ENCODE measurements around the gene RTTN.

Gene RTTN

GRCh38 chr18:70227438-70227837 lies 22.0 kb upstream of the RTTN start:
- Mint-ChIP-seq H3K9me3 (peaks cover 5% of the 10 kb centered on the region), H3K4me3 (no peak overlapping the region), H3K4me1 (no peaks in the 10 kb centered on the region), H3K27ac (no peak overlapping the region), H3K27me3 (peaks cover 10% of the 10 kb centered on the region), H3K36me3 (no peaks in the 10 kb centered on the region)
- no peak for ATAC-seq (ENCODE audit: low read depth)
- DNase-seq (ENCODE audit: low spot score in 2 of 2): no peak

DNA sequence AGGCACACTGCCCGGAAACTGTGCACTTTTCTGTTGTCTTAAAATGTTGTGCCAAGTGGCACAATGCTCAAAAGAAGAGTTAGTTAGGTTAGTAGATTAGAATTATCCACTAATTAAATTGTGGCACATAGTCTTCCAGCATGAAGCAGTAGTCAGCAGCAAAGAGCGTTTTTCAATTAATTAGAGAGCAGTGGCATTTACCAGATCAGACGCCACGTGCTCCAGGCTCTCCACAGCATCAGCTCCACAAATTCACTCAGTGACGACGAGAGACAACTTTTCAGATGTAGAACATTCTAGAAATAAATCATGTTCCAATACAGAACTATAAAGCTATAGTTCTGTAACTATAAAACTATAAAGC lies 16.4 kb upstream of the RTTN start:
- H3K36me3 Mint-ChIP-seq: no peaks in the 10 kb centered on the region
- H3K27me3 Mint-ChIP-seq: peaks cover 17% of the 10 kb centered on the region
- H3K4me3 Mint-ChIP-seq: no peak overlapping the region
- H3K4me1 Mint-ChIP-seq: no peaks in the 10 kb centered on the region
- DNase-seq (ENCODE audit: low spot score in 2 of 2): no peak
- no peaks in the 10 kb centered on the region for H3K9me3 Mint-ChIP-seq
- no peak overlapping the region for H3K27ac Mint-ChIP-seq
- no peak for ATAC-seq (ENCODE audit: low read depth)

GRCh38 chr18:70221156-70221914 lies 15.8 kb upstream of the RTTN start:
- DNase-seq (ENCODE audit: low spot score in 2 of 2) (no peak), ATAC-seq (ENCODE audit: low read depth) (no peak)
- H3K4me3 Mint-ChIP-seq: no peak overlapping the region
- no peak overlapping the region for H3K27ac Mint-ChIP-seq
- H3K27me3 Mint-ChIP-seq: peaks cover 20% of the 10 kb centered on the region
- no peaks in the 10 kb centered on the region for H3K36me3 Mint-ChIP-seq
- H3K9me3 Mint-ChIP-seq: no peaks in the 10 kb centered on the region
- no peaks in the 10 kb centered on the region for H3K4me1 Mint-ChIP-seq

DNA sequence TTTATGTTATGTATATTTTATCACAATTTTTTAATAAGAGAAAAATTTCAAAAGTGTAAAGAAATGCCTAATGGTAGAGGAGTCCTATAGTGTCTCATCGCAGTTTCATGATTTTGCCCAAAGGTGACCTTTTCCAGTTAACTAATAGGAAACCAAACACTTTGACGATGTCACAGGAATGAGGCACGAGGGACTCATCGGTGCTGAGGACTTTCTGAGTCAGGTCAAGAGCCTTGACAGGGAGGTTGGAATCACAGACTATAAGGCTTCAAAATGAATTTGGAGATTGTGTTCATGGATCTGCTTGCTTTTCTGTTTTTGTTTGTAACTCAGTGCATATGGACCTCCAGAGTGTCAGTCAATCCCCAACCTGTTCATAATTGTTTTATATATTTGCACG lies 15.1 kb upstream of the RTTN start:
- Mint-ChIP-seq H3K9me3 (no peaks in the 10 kb centered on the region), H3K27me3 (peaks cover 20% of the 10 kb centered on the region), H3K36me3 (no peaks in the 10 kb centered on the region), H3K4me1 (no peaks in the 10 kb centered on the region), H3K4me3 (no peak overlapping the region), H3K27ac (no peak overlapping the region)
- DNase-seq (ENCODE audit: low spot score in 2 of 2) (no peak), ATAC-seq (ENCODE audit: low read depth) (no peak)

GRCh38 chr18:70219688-70220087 lies 14.2 kb upstream of the RTTN start:
- ATAC-seq (ENCODE audit: low read depth) (no peak), DNase-seq (ENCODE audit: low spot score in 2 of 2) (no peak)
- Mint-ChIP-seq H3K27ac (no peak overlapping the region), H3K4me1 (no peaks in the 10 kb centered on the region), H3K36me3 (no peaks in the 10 kb centered on the region), H3K9me3 (no peaks in the 10 kb centered on the region), H3K4me3 (no peak overlapping the region), H3K27me3 (peaks cover 20% of the 10 kb centered on the region)

DNA sequence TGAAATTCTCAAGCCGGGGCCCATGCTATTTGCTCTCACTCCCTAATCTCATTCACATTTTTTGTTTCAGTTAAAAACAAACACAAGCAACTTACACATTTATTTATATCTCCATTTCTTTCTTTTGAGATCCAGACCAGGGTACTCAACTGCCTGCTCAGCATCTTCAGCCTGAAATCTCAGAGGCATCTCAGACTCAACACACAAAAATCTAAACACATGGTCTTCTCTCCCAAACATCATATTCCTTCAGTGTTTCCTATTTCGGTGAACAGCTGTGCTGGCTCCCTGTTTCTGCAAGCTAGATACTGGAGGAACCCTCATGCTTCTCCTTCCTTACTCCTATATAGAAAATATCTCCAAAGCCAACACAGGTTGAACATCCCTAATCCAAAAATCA lies 11.3 kb upstream of the RTTN start:
- no peak overlapping the region for H3K4me3 Mint-ChIP-seq
- H3K9me3 Mint-ChIP-seq: no peaks in the 10 kb centered on the region
- DNase-seq (ENCODE audit: low spot score in 2 of 2) (no peak), ATAC-seq (ENCODE audit: low read depth) (no peak)
- H3K27ac Mint-ChIP-seq: no peak overlapping the region
- no peaks in the 10 kb centered on the region for H3K36me3 Mint-ChIP-seq
- no peaks in the 10 kb centered on the region for H3K4me1 Mint-ChIP-seq
- H3K27me3 Mint-ChIP-seq: peaks cover 16% of the 10 kb centered on the region

DNA sequence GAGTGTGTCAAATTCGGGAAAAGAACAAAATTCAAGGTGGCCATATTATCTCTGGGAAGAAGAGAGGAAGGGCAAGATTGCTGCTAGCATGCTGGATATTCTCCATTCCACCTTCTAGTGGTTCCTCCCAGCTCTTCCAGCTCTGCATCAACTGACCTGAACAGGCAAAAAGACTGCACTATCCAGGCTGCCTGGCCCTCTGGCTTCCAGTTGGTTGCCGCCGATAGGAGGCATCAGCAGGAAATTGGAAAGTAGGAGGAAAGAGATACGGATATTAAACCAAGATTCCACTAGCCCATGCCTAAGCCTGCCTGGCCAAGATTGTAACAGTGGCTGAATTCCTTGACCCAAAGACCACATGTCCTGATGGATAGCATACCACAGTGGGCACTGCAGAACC lies 1.7 kb upstream of the RTTN start:
- Mint-ChIP-seq H3K36me3 (peaks cover 1% of the 10 kb centered on the region), H3K4me3 (peak overlapping the region; percentile 80), H3K27ac (no peak overlapping the region), H3K9me3 (no peaks in the 10 kb centered on the region), H3K4me1 (peaks cover 11% of the 10 kb centered on the region), H3K27me3 (no peaks in the 10 kb centered on the region)
- ATAC-seq (ENCODE audit: low read depth) (no peak), DNase-seq (ENCODE audit: low spot score in 2 of 2) (no peak)

GRCh38 chr18:70200286-70200685 lies 5.2 kb downstream of the RTTN start:
- ATAC-seq (ENCODE audit: low read depth): no peak
- no peak overlapping the region for H3K27ac Mint-ChIP-seq
- no peaks in the 10 kb centered on the region for H3K27me3 Mint-ChIP-seq
- no peak overlapping the region for H3K4me3 Mint-ChIP-seq
- no peaks in the 10 kb centered on the region for H3K9me3 Mint-ChIP-seq
- H3K4me1 Mint-ChIP-seq: peaks cover 9% of the 10 kb centered on the region
- H3K36me3 Mint-ChIP-seq: peaks cover 26% of the 10 kb centered on the region
- no peak for DNase-seq (ENCODE audit: low spot score in 2 of 2)

DNA sequence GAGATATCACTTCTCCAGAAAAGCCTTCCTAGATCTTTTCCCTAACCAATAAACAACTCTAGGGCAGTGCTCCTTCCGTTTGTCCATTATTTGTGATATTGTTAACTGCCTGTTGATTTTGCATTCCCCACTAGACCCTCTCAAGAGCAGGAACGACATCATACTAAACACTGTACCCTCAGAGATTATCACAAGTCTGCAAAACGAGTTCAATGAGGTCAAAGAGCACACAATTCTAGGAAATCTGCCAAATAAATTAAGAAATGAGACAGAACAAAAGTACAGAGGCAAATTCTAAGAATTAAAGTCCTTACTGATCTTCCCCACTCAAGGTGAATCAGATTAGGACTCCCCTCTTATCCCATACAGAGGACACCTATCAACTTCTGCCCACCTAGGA lies 7.6 kb downstream of the RTTN start:
- ATAC-seq (ENCODE audit: low read depth) (no peak), DNase-seq (ENCODE audit: low spot score in 2 of 2) (no peak)
- Mint-ChIP-seq H3K27me3 (no peaks in the 10 kb centered on the region), H3K27ac (peak overlapping the region; percentile 6), H3K4me3 (no peak overlapping the region), H3K9me3 (no peaks in the 10 kb centered on the region), H3K4me1 (peaks cover 10% of the 10 kb centered on the region), H3K36me3 (peaks cover 33% of the 10 kb centered on the region)

GRCh38 chr18:70197026-70197425 lies 8.5 kb downstream of the RTTN start:
- H3K27me3 Mint-ChIP-seq: no peaks in the 10 kb centered on the region
- ATAC-seq (ENCODE audit: low read depth): no peak
- H3K27ac Mint-ChIP-seq: no peak overlapping the region
- H3K36me3 Mint-ChIP-seq: peaks cover 30% of the 10 kb centered on the region
- peaks cover 10% of the 10 kb centered on the region for H3K4me1 Mint-ChIP-seq
- no peak for DNase-seq (ENCODE audit: low spot score in 2 of 2)
- no peaks in the 10 kb centered on the region for H3K9me3 Mint-ChIP-seq
- no peak overlapping the region for H3K4me3 Mint-ChIP-seq

GRCh38 chr18:70195852-70196434 lies 9.5 kb downstream of the RTTN start:
- ATAC-seq (ENCODE audit: low read depth) (peak; percentile 52), DNase-seq (ENCODE audit: low spot score in 2 of 2) (no peak)
- H3K4me3 Mint-ChIP-seq: no peak overlapping the region
- peaks cover 10% of the 10 kb centered on the region for H3K4me1 Mint-ChIP-seq
- H3K36me3 Mint-ChIP-seq: peaks cover 27% of the 10 kb centered on the region
- no peak overlapping the region for H3K27ac Mint-ChIP-seq
- H3K9me3 Mint-ChIP-seq: no peaks in the 10 kb centered on the region
- H3K27me3 Mint-ChIP-seq: no peaks in the 10 kb centered on the region

DNA sequence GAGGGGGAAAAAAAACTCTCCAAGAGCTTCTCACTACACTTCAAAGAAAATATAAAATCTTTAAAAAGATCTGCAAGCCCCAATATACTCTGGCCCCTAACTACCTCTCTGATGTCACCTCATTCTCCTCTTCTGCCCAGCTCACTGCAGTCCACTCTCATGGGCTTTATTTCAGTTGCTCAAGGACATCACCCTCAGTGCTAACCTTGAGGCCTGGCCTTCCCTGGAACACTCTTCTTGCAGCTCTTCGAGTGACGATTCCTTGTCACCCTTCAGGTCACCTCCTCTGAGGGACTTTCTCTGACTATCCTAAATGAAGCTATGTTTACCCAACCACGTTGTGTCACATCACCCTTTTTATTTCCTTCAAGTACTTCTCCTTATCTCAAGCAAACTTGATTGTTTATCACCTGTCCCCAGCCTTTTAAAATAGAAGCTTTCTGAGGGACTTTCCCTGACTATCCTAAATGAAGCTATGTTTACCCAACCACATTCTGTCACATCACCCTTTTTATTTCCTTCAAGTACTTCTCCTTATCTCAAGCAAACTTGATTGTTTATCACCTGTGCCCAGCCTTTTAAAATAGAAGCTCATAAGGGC lies 10.4 kb downstream of the RTTN start:
- Mint-ChIP-seq H3K27ac (peak overlapping the region; percentile 78), H3K36me3 (peaks cover 23% of the 10 kb centered on the region), H3K4me1 (peaks cover 10% of the 10 kb centered on the region), H3K4me3 (peak overlapping the region; percentile 39), H3K27me3 (no peaks in the 10 kb centered on the region), H3K9me3 (no peaks in the 10 kb centered on the region)
- ATAC-seq (ENCODE audit: low read depth) (peak; percentile 85), DNase-seq (ENCODE audit: low spot score in 2 of 2) (no peak)

DNA sequence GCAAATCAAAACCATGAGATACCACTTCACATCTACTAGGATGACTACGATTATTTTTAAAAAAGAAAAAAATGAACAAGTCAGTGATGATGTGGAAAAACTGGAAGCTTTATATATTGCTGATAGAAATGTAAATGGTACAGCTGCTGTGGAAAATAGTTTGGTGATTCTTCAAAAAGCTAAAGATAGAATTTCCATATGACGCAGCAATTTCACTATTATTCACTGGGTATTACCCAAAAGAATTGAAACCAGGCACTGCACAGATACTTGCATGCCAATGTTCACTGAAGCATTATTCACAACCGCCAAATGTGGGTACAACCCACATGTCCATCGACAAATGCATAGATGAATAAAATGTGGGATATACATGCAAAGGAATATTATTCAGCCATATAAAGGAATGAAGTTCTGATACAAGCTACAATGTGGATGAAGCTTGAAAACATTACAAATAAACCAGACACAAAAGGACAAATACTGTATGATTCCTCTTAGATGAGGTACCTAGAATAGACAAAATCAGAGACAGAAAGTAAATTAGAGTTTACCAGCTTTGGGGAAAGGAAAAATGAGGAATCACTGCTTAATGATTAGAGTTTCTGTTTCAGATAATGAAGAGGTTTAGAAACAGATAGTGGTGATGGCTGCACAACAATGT lies 11.1 kb downstream of the RTTN start:
- DNase-seq (ENCODE audit: low spot score in 2 of 2) (no peak), ATAC-seq (ENCODE audit: low read depth) (no peak)
- H3K27me3 Mint-ChIP-seq: no peaks in the 10 kb centered on the region
- no peak overlapping the region for H3K4me3 Mint-ChIP-seq
- H3K27ac Mint-ChIP-seq: peak overlapping the region; percentile 78
- peaks cover 10% of the 10 kb centered on the region for H3K4me1 Mint-ChIP-seq
- peaks cover 24% of the 10 kb centered on the region for H3K36me3 Mint-ChIP-seq
- no peaks in the 10 kb centered on the region for H3K9me3 Mint-ChIP-seq

GRCh38 chr18:70190529-70190928 lies 15.0 kb downstream of the RTTN start:
- H3K4me1 Mint-ChIP-seq: peaks cover 11% of the 10 kb centered on the region
- peaks cover 27% of the 10 kb centered on the region for H3K36me3 Mint-ChIP-seq
- H3K27me3 Mint-ChIP-seq: no peaks in the 10 kb centered on the region
- H3K9me3 Mint-ChIP-seq: no peaks in the 10 kb centered on the region
- no peak overlapping the region for H3K4me3 Mint-ChIP-seq
- ATAC-seq (ENCODE audit: low read depth): no peak
- no peak for DNase-seq (ENCODE audit: low spot score in 2 of 2)
- no peak overlapping the region for H3K27ac Mint-ChIP-seq

Data from memory B cell (primary cell).